Dendritic cell treated with granulocyte-macrophage colony-stimulating factor and Interleukin-4, amounts not matched to agents 40 ng/mL and 50 ng/mL, for 4 days (primary cell): ENCODE measurements around the gene POLR3GL.

ENCODE experiments used
- H3K27ac Mint-ChIP-seq: one replicate; pipeline ENCODE4 v1.8.0; 2022; ENCODE audit warnings: mild to moderate bottlenecking, mixed read lengths
- H3K27me3 Mint-ChIP-seq: one replicate; pipeline ENCODE4 v1.8.0; 2022; ENCODE audit warnings: mild to moderate bottlenecking, mixed read lengths
- H3K36me3 Mint-ChIP-seq: one replicate; pipeline ENCODE4 v1.8.0; 2022; ENCODE audit warnings: low read depth, mixed read lengths
- H3K4me1 Mint-ChIP-seq: one replicate; pipeline ENCODE4 v1.8.0; 2022; ENCODE audit warnings: low read depth, mixed read lengths
- H3K4me3 Mint-ChIP-seq: one replicate; pipeline ENCODE4 v1.8.0; 2022; ENCODE audit warnings: mild to moderate bottlenecking, moderate library complexity, mixed read lengths
- H3K9me3 Mint-ChIP-seq: one replicate; pipeline ENCODE4 v1.8.0; 2022; ENCODE audit warnings: mixed read lengths
- intact Hi-C: fragments of 100-400 bp; cut with micrococcal nuclease; formaldehyde crosslinking; loops from one replicate; pipeline ENCODE4 v1.15.0; 2022

POLR3GL gene

DNA sequence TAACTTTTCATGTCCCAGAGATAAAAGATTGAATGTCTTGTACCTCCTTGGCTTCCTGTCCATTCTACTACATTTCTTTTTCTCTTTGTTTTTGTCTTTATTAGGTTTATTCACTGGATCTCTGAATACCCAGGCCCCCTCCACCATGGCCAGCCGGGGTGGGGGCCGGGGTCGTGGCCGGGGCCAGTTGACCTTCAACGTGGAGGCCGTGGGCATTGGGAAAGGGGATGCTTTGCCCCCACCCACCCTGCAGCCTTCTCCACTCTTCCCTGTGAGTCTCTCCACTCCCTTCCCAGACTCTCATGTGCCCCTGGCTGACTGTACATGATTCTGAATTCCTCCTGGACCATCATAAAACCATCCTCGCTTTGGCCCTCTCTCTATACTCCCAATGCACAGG, 10.2 kb downstream of the POLR3GL start:
- no peak overlapping the region for H3K4me3 Mint-ChIP-seq

DNA sequence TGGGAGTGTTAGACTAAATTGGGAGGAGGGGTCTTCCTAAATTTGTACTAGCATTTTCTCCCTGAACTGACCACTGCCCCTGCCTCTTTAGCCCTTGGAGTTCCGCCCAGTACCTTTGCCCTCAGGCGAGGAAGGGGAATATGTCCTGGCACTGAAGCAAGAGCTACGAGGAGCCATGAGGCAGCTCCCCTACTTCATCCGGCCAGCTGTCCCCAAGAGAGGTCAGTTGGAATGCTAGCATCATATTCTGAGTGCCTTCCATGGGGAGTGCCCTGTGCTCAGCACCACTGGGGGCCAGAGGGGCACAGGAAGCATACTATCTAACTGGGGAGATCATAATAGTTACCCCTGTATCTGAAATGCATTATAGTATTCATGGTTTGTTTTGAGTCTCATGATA, 10.7 kb downstream of the POLR3GL start:
- Mint-ChIP-seq H3K9me3 (no peaks in the 10 kb centered on the region), H3K4me3 (no peak overlapping the region)

More for the DNA sequence above, 10.2 kb downstream of the POLR3GL start:
- intact Hi-C loops, result no loop called here
- Mint-ChIP-seq H3K4me1 (peaks cover 5% of the 10 kb centered on the region), H3K36me3 (peaks cover 30% of the 10 kb centered on the region), H3K27me3 (no peaks in the 10 kb centered on the region), H3K9me3 (no peaks in the 10 kb centered on the region), H3K27ac (peak overlapping the region; percentile 10)

DNA sequence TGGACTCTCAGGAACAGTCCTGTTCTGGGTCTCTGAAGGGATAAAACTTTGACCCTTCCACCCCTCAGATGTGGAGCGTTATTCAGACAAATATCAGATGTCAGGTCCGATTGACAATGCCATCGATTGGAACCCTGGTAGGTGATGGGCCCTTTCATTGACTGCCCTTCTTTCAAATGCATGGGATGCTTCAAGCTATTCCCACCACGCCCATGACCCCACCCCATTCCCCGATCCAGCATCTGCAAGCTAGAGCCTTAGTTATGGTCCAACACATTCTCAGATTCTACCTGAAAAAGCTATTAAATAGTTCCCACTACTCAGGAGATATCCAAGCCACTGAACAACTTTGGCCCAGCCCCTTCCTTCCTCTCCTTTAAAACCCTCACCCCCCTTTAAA, 12.5 kb downstream of the POLR3GL start:
- H3K4me1 Mint-ChIP-seq, result peaks cover 5% of the 10 kb centered on the region
- intact Hi-C loops, result loop anchor here (1.0 kb wide), 2 partner anchors 30 to 36 kb away; no protein-coding TSS in a partner anchor
- H3K9me3 Mint-ChIP-seq, result no peaks in the 10 kb centered on the region
- peaks cover 30% of the 10 kb centered on the region for H3K36me3 Mint-ChIP-seq
- no peak overlapping the region for H3K4me3 Mint-ChIP-seq
- H3K27me3 Mint-ChIP-seq, result no peaks in the 10 kb centered on the region
- H3K27ac Mint-ChIP-seq, result no peak overlapping the region

More for the DNA sequence above, 10.7 kb downstream of the POLR3GL start:
- intact Hi-C loops, result no loop called here
- Mint-ChIP-seq H3K36me3 (peaks cover 30% of the 10 kb centered on the region), H3K4me1 (peaks cover 5% of the 10 kb centered on the region), H3K27me3 (no peaks in the 10 kb centered on the region), H3K27ac (peak overlapping the region; percentile 10)

DNA sequence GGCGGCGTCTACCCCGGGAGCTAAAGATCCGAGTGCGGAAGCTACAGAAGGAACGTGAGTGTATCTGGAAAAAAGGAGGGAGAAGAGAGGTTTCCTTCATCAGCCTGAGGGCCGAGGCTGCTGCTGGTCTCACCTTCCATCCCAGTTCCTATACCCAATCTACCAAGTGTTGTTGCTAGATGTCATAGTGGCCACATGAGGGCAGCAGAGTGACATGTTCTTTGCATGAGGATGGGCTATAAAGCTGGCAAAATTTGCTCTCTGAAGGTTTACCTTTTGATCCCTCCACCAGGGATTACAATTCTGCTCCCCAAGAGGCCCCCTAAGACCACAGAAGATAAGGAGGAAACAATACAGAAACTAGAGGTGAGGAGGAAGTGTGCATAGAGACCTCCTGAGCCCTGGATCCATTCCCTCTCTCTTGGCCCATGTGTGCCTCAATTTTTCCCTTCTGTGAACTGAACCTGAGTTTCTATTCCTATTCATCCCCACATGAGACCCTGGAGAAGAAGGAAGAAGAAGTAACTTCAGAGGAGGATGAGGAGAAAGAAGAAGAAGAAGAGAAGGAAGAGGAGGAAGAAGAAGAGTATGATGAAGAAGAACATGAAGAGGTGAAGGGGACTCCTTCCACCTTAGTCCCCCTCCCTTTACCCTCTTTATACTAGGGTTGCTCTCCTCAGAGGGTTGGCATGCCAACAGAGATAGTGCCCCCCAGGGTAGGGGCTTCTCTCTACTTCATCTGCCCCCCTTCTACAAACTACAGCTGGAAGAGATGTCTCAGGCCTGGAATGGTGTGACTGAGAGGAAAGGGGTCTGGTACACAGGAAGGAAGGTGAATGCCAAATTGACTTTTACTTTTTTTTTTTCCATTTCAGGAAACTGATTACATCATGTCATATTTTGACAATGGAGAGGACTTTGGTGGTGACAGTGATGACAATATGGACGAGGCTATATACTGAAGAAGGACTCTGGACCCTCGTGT, 13.3 kb downstream of the POLR3GL start:
- Mint-ChIP-seq H3K4me1 (peaks cover under 1% of the 10 kb centered on the region), H3K9me3 (no peaks in the 10 kb centered on the region), H3K4me3 (no peak overlapping the region), H3K27me3 (no peaks in the 10 kb centered on the region), H3K27ac (no peak overlapping the region), H3K36me3 (peaks cover 30% of the 10 kb centered on the region)
- intact Hi-C loops, result loop anchor here (1.0 kb wide), 2 partner anchors 30 to 36 kb away; no protein-coding TSS in a partner anchor

DNA sequence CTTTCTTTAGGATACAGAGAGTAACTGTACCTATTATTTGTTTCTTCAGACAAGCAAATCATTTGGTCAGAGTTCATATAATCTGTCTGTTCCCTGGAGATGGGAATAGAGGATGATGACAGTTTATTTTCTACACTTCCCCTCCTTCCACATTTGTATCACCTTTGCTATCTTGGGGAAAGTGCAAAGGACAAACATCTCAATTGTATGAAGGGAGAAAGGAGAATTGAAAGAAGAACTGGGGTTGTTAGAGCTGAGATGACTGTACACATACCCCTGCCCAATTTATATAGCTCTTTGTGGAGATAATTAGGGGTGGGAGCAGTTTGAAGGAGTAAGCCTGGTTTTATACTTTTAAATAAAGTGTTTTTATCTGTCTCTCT, 14.0 kb downstream of the POLR3GL start:
- H3K27ac Mint-ChIP-seq, result no peak overlapping the region
- no peak overlapping the region for H3K4me3 Mint-ChIP-seq
- no peaks in the 10 kb centered on the region for H3K27me3 Mint-ChIP-seq
- no peaks in the 10 kb centered on the region for H3K9me3 Mint-ChIP-seq
- intact Hi-C loops, result no loop called here
- no peaks in the 10 kb centered on the region for H3K4me1 Mint-ChIP-seq
- peaks cover 30% of the 10 kb centered on the region for H3K36me3 Mint-ChIP-seq

DNA sequence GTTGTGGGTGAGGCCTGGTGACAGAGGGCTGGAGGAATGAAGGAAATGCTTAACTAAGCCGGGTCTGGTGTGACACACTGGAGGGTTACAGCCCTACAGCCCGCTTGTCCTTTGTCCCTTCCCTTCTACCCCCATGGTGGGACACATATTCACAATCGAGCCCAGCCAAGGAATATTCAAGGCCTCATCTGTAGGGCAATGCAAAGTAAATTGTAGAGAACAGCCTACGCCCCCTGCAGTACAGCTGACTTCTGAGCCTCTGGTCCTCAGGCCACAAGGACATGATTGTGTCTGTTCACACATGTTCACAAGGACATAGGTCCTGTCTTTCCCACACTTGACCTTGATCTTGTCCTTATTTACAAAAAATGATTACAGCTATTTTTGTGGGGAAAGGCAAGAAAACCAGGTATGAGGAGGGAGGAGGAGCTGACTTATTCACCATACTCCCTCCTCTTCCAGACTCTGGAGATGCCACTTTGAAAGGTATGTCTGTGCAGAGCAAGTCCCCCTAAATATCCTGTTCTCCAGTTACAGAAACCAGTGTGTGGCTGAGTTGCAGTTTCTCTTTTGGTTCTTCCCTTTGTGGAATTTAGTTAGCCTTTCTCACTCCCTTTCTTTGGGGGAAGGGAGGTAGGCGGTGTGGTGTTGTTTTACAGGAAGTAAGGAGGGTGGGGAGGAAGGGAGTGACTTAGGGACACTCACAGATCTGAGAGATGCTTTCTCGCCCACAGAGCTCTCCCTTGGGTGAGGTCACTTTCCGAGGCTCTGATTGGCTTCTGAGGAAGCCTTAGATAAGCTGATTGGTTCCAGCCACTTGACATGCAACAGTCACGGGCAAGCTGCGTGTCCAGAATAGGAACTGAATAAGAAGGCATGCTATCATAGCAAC, 14.6 kb downstream of the POLR3GL start:
- H3K27ac Mint-ChIP-seq, result no peak overlapping the region
- H3K27me3 Mint-ChIP-seq, result no peaks in the 10 kb centered on the region
- peaks cover 30% of the 10 kb centered on the region for H3K36me3 Mint-ChIP-seq
- no peaks in the 10 kb centered on the region for H3K4me1 Mint-ChIP-seq
- no peak overlapping the region for H3K4me3 Mint-ChIP-seq
- intact Hi-C loops, result loop anchor here (1.0 kb wide), 1 partner anchor 17 kb away; the partner anchor contains the start of gene TXNIP
- no peaks in the 10 kb centered on the region for H3K9me3 Mint-ChIP-seq

DNA sequence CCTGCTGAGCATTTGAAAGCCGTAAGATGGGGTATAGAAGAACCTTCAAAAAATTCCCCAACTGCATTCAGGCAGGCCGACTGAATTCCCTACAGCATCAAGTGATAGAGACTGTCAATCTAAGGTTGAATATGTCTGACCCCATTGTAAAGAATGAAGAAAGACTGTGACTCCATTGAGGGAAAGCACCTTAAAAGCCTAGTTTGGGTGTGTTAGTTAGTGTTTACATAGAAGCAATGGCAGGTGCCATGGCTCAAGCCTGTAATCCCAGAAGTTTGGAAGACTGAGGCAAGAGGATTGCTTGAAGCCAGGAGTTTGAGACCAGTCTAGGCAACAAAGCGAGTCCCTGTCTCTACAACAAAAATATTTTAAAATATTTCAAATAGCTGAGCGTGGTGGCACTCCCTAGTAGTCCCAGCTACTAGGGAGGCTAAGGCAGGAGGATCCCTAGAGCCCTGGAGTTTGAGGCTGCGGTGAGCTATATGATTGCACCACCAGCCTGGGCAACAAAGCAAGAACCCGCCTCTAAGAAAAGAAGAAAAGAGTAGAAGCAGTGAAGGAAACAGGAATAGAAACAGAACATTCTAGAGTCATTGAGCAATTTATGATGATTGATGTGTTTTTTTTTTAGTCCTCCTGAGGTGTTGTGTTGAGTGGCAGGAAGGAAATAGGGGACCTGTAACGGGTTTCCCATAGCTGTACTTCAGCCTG, 15.4 kb downstream of the POLR3GL start:
- peaks cover 26% of the 10 kb centered on the region for H3K36me3 Mint-ChIP-seq
- intact Hi-C loops, result loop anchor here (1.0 kb wide), 1 partner anchor 16 kb away; the partner anchor contains the start of gene TXNIP

DNA sequence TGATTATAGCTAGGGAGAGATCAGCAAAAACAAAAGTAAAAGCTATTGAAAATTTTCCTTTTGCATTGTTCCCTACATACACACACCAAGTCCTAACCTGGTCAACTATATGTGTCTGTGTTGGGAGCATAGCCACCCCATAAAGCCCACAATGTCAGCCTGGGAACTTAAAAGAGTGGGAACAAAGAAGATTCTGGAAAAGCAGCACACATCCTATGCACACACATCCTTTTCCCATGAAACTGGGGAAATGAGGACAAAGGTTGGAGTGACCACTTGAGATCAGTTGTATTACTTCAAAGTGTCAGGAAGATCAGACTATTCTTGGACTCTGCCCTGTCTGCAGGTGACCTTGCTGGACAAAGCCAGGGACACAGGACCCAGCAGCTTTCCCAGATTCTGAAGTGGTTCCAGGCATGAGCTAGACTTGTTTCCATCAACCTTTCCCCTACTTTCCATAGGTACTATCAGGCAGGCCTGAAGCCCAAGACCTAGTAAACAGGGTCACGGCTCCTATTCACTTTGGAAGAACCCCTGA, 16.0 kb downstream of the POLR3GL start:
- Mint-ChIP-seq H3K4me1 (peaks cover 12% of the 10 kb centered on the region), H3K27ac (no peak overlapping the region), H3K9me3 (no peaks in the 10 kb centered on the region), H3K36me3 (peaks cover 20% of the 10 kb centered on the region), H3K4me3 (no peak overlapping the region), H3K27me3 (no peaks in the 10 kb centered on the region)
- intact Hi-C loops, result no loop called here

More for the DNA sequence above, 15.4 kb downstream of the POLR3GL start:
- Mint-ChIP-seq H3K27me3 (no peaks in the 10 kb centered on the region), H3K27ac (no peak overlapping the region), H3K9me3 (no peaks in the 10 kb centered on the region), H3K4me1 (peaks cover 6% of the 10 kb centered on the region), H3K4me3 (no peak overlapping the region)

DNA sequence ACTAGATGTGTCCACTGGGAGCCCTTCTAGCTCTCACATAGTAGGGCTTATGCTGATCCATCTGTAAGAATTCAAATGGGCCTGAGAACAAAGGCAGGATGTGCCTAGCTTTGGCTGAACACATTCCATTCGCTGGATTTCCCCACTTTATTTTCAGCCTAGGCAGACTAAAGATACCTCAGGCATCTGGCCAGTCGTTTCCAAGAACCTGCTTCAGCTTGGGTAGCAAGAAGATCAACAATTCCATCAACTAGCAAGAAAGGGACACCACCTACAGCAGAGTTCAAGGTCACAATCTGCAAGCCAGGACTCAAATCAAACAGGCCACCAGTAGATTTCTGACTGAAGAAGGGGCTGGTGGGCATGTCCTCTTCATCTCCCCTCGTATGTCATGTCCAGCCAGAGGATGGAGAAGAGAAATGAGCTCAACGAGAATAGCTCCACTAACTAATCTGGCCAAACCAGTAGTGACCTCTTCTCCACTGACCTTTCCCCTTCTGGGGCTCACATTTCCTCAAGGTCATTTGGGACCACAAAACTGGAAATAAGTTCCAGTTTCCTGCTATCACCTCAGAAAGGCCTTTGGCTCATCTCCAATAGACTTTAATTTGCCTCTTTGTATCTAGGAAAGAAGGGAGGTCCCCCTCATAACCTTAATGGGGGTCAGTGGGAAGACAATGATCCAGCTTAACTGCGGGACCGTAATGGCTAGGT, 17.7 kb downstream of the POLR3GL start:
- peaks cover 10% of the 10 kb centered on the region for H3K36me3 Mint-ChIP-seq
- no peak overlapping the region for H3K4me3 Mint-ChIP-seq
- H3K27ac Mint-ChIP-seq, result no peak overlapping the region
- peaks cover 23% of the 10 kb centered on the region for H3K4me1 Mint-ChIP-seq
- H3K9me3 Mint-ChIP-seq, result no peaks in the 10 kb centered on the region
- intact Hi-C loops, result no loop called here
- H3K27me3 Mint-ChIP-seq, result no peaks in the 10 kb centered on the region

DNA sequence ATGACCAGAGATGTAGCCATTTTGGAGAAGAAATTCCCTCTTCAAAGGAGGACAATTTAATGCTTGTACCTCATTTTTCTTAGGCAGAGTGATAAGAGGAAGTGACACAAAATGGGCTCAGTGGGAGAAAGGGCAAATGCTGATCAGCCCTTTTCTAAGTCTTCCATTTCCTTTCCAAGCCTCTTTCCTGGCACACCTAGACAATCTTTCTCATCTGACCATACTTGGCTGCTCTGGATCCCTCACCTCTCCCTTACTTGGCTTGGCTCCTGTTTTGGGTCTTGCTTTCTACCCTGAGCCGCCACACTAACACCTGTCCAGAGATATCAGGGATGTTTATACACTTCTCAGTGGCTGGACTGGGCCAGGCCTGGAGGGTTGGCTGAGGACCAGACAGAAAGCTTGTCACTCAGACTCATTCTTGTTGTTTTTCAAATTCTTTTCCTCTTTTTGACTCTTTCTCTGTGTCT, 18.8 kb downstream of the POLR3GL start:
- no peak overlapping the region for H3K27ac Mint-ChIP-seq
- peaks cover 33% of the 10 kb centered on the region for H3K4me1 Mint-ChIP-seq
- no peaks in the 10 kb centered on the region for H3K36me3 Mint-ChIP-seq
- H3K9me3 Mint-ChIP-seq, result no peaks in the 10 kb centered on the region
- H3K27me3 Mint-ChIP-seq, result no peaks in the 10 kb centered on the region
- intact Hi-C loops, result no loop called here
- H3K4me3 Mint-ChIP-seq, result peak overlapping the region; percentile 41

DNA sequence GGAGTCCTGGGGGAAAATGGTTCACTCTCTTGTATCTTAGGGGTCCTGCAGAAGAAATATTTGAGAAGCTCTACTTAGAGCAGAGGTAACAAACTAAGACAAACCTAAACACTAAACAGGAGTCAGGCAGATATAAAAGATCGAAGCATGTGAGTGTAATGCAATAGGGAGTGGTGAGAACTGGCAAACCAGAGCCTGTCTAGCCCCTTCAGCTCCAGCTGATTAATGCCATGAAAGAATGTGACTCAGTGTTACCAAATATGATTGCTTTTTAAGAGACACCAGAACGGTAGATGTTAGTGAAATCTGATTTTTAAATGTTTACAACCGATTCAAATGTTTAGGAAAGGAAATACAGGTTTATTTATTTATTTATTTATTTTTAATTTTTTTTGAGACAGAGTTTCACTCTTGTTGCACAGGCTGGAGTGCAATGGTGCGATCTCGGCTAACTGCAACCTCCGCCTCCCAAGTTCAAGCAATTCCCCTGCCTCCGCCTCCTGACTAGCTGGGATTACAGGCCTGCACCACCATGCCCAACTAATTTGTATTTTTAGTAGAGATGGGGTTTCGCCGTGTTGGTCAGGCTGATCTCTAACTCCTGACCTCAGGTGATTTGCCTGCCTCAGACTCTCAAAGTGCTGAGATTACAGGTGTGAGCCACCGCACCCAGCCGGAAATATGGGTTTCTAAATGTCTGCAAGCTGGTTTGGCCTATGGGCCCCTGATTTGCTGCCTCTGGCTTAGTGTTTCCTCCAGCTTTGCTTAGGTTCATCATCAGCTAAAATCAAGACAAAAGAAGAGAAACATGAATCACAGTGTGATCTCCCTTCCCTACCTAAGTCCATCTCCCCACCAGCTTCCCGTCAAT, 19.7 kb downstream of the POLR3GL start:
- intact Hi-C loops, result no loop called here
- Mint-ChIP-seq H3K27me3 (no peaks in the 10 kb centered on the region), H3K36me3 (no peaks in the 10 kb centered on the region), H3K27ac (peak overlapping the region; percentile 95), H3K4me1 (peaks cover 41% of the 10 kb centered on the region), H3K9me3 (no peaks in the 10 kb centered on the region), H3K4me3 (peak overlapping the region; percentile 85)

DNA sequence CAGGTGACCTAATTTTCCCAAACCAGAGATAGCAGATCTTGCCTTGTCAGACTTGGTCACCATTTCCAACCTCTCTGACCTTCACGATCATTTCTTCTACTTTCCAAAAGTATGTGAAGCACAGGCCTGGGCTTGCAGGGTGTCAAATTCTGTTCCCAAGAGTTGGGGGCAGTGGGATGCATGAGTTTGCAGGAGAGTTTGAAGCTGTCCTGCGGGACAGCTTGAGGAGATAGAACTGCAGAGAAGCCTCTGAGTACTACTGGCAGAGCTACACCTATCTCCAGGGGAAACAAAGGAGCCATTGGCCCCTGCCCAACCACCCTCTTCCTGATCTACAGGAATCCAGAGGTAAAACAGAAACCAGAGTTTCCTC, 20.6 kb downstream of the POLR3GL start:
- H3K36me3 Mint-ChIP-seq, result no peaks in the 10 kb centered on the region

More for the DNA sequence above, 20.6 kb downstream of the POLR3GL start:
- Mint-ChIP-seq H3K27ac (peak overlapping the region; percentile 95), H3K4me1 (peaks cover 42% of the 10 kb centered on the region), H3K9me3 (no peaks in the 10 kb centered on the region), H3K4me3 (peak overlapping the region; percentile 85), H3K27me3 (no peaks in the 10 kb centered on the region)
- intact Hi-C loops, result loop anchor here (1.0 kb wide), 1 partner anchor 11 kb away; the partner anchor contains the start of gene TXNIP
